HepG2 (cell line): Measurements from ENCODE around the gene ATP10A. TPM values are rescaled to one million over a fixed set of nuclear protein-coding genes. Genes with fewer than 3 reads are reported as not detected.

ENCODE experiments used
- ARNTL ChIP-seq: sonication (generic); formaldehyde crosslinking; IDR thresholded peaks from 2 replicates; pipeline ENCODE4 v1.4.0; 2020; ENCODE audit warnings: mild to moderate bottlenecking, missing genetic modification reagents
- CCDC6 ChIP-seq: sonication (generic); formaldehyde crosslinking; IDR thresholded peaks from 2 replicates; pipeline ENCODE4 v1.8.1; 2022; ENCODE audit warnings: mild to moderate bottlenecking, missing genetic modification reagents, moderate library complexity
- GPN1 ChIP-seq: sonication (generic); formaldehyde crosslinking; IDR thresholded peaks from 2 replicates; pipeline ENCODE4 v1.5.1; 2020; ENCODE audit warnings: missing genetic modification reagents, borderline replicate concordance
- HIC2 ChIP-seq: sonication (generic); formaldehyde crosslinking; IDR thresholded peaks from 2 replicates; pipeline ENCODE4 v1.9.0; 2022; ENCODE audit warnings: low read depth, missing genetic modification reagents
- IKZF4 ChIP-seq: sonication (generic); formaldehyde crosslinking; IDR thresholded peaks from 2 replicates; pipeline ENCODE4 v1.5.1; 2020; ENCODE audit warnings: borderline replicate concordance, mild to moderate bottlenecking, low read depth, missing genetic modification reagents; ENCODE audit errors: not compliant biosample characterization
- KDM2A ChIP-seq: sonication (generic); formaldehyde crosslinking; IDR thresholded peaks from 2 replicates; pipeline ENCODE4 v1.4.0; 2020; ENCODE audit warnings: low read depth, missing genetic modification reagents, borderline replicate concordance
- KLF9 ChIP-seq: IDR thresholded peaks from 2 replicates; pipeline ENCODE4 v1.6.1; 2016; ENCODE audit warnings: low read depth
- NAIF1 ChIP-seq: sonication (generic); formaldehyde crosslinking; IDR thresholded peaks from 2 replicates; pipeline ENCODE4 v1.5.0; 2020; ENCODE audit warnings: mild to moderate bottlenecking, missing genetic modification reagents, borderline replicate concordance
- NFRKB ChIP-seq: fragments of 450-650 bp; IDR thresholded peaks from 2 replicates; pipeline ENCODE4 v1.6.1; 2017
- PATZ1 ChIP-seq: sonication (generic); formaldehyde crosslinking; IDR thresholded peaks from 2 replicates; pipeline ENCODE4 v1.4.0; 2020; ENCODE audit warnings: missing genetic modification reagents
- SOX13 ChIP-seq, 3 experiments: fragments of 450-650 bp in 1 of 3; sonication (generic) in 1 of 3; formaldehyde crosslinking in 1 of 3; IDR thresholded peaks in 2 of 3; conservative IDR thresholded peaks in 1 of 3; 2 replicates each; pipeline versions ENCODE4 v1.5.0 to v1.6.1; 2016 to 2020; ENCODE audit warnings: antibody characterized with exemption in 1 of 3, mild to moderate bottlenecking in 1 of 3, missing compliant biosample characterization in 1 of 3, missing genetic modification reagents in 1 of 3, moderate library complexity in 1 of 3
- SRSF4 ChIP-seq: fragments of 200-400 bp; formaldehyde crosslinking; IDR thresholded peaks from one replicate; pipeline ENCODE4 v1.6.1; 2018; ENCODE audit warnings: mild to moderate bottlenecking, low read depth, low read length, moderate library complexity; ENCODE audit not compliant: poor library complexity, severe bottlenecking
- SSRP1 ChIP-seq: IDR thresholded peaks from 2 replicates; pipeline ENCODE4 v1.6.1; 2016; ENCODE audit warnings: control low read depth
- ZNF572 ChIP-seq: sonication (generic); formaldehyde crosslinking; IDR thresholded peaks from 2 replicates; pipeline ENCODE4 v1.5.1; 2020; ENCODE audit warnings: mild to moderate bottlenecking, missing genetic modification reagents
- ZNF652 ChIP-seq: IDR thresholded peaks from 2 replicates; pipeline ENCODE4 v1.6.1; 2016; ENCODE audit warnings: low read depth, borderline replicate concordance
- polyA plus RNA-seq, 8 experiments: library from polyadenylated mRNA; depleted of rRNA in 3 of 8; stranded (reverse) in 7 of 8; unstranded in 1 of 8; fragments of >200 nt; fragmentation: Illumina TruSeq in 4 of 8; extraction: Trizol in 4 of 8; gene quantifications; 2 replicates each; pipeline versions ENCODE4 v1.2.1 to v1.2.3, GENCODE V29; 2011 to 2016; ENCODE audit warnings: low read depth in 4 of 8, missing spikeins in 1 of 8, mixed read lengths in 1 of 8; ENCODE audit not compliant: insufficient read depth in 1 of 8
- total RNA-seq, 5 experiments: library from RNA; depleted of rRNA; stranded (reverse); fragments of >200 nt; fragmentation: Illumina TruSeq; extraction: Trizol; gene quantifications; 2 replicates each; pipeline ENCODE4 v1.2.3, GENCODE V29; 2016; ENCODE audit warnings: low read depth in 1 of 5
- TF ChIP-seq, protein P1 (sequence below): sonication (generic); formaldehyde crosslinking; IDR thresholded peaks from 2 replicates; pipeline ENCODE4 v1.5.0; 2020; ENCODE audit warnings: missing genetic modification reagents, mild to moderate bottlenecking, borderline replicate concordance
- TF ChIP-seq, protein P2 (sequence below): fragments of 450-650 bp; IDR thresholded peaks from 2 replicates; pipeline ENCODE4 v1.6.1; 2017
- TF ChIP-seq, protein P3 (sequence below): sonication (generic); formaldehyde crosslinking; IDR thresholded peaks from 2 replicates; pipeline ENCODE4 v1.4.0; 2020; ENCODE audit warnings: low read depth, missing genetic modification reagents

ATP10A gene
- total and polyA plus RNA-seq, 2 of the 13 experiments (the other 11 are each of a cell fraction or from before 2014, with no cell fraction given), result 0.58 to 4.2 TPM

DNA sequence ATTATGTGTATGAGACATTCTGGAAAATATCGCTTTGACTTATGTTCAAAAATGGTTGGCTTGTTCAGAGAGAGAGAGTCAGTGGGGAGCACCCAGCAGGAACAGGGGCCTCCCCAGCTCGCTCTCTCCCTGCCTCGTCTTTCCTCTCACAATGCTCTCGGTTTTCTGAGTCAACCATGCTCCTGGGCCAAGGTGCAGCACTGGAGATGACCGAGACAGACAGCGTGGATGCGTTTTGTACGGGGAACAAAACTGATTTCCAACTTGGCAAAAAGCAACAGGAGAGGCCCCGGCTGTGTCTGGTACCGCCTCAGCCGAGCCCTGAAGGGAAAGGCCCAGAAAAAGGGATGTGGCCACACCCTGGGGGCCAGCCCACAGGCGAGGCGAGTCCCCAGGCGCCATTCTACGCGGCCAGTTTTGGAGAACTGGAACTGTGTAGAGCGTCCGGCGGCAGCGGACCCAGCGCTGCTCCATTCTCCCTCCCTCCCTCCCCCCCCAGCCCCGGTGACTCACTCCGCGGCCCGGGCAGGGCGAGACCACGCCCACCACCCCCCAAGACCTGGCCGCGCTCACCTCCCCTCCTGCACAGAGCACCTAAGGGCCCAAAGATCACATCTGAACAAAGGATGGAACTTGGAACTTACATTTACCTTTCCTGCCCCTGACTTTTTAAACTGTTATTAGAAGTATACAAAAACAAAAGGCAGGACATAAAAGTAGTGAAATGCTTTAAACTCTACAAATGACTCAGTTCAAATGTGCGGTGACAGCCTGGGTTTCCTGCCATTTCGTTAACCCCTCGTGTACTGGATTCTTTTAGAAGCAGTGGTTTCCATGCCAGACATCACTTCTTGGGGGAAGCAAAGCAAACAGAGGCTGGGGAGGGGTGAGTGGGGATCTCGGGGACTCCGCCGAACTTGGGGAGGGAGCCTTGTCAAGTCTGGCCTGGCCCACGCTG lies 12.7 kb downstream of the ATP10A start (continued):
- no peak for TF ChIP-seq HIC2 (CRISPR knock-in tag)
- TF ChIP-seq NFRKB, result no peak
- TF ChIP-seq SSRP1 (CRISPR knock-in tag), result no peak
- no peak for TF ChIP-seq SOX13 (IDR thresholded peaks at IDR 0.05)
- TF ChIP-seq SOX13 (CRISPR knock-in tag; conservative IDR thresholded peaks at IDR 0.05 in 1 of 2, IDR thresholded peaks at IDR 0.05 in 1 of 2), result peak in 1 of 2 experiments; percentile 78; a peak in 2 of 4 replicates
- TF ChIP-seq, protein P1, sequence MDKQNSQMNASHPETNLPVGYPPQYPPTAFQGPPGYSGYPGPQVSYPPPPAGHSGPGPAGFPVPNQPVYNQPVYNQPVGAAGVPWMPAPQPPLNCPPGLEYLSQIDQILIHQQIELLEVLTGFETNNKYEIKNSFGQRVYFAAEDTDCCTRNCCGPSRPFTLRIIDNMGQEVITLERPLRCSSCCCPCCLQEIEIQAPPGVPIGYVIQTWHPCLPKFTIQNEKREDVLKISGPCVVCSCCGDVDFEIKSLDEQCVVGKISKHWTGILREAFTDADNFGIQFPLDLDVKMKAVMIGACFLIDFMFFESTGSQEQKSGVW (CRISPR knock-in tag), result no peak
- TF ChIP-seq, protein P2, sequence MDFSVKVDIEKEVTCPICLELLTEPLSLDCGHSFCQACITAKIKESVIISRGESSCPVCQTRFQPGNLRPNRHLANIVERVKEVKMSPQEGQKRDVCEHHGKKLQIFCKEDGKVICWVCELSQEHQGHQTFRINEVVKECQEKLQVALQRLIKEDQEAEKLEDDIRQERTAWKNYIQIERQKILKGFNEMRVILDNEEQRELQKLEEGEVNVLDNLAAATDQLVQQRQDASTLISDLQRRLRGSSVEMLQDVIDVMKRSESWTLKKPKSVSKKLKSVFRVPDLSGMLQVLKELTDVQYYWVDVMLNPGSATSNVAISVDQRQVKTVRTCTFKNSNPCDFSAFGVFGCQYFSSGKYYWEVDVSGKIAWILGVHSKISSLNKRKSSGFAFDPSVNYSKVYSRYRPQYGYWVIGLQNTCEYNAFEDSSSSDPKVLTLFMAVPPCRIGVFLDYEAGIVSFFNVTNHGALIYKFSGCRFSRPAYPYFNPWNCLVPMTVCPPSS, result no peak
- no peak for TF ChIP-seq NAIF1
- TF ChIP-seq CCDC6 (CRISPR knock-in tag), result no peak
- no peak for TF ChIP-seq GPN1 (CRISPR knock-in tag)
- TF ChIP-seq SRSF4, result no peak
- TF ChIP-seq PATZ1, result peak; percentile 69
- no peak for TF ChIP-seq ARNTL (CRISPR knock-in tag)
- TF ChIP-seq IKZF4, result no peak
- TF ChIP-seq, protein P3, sequence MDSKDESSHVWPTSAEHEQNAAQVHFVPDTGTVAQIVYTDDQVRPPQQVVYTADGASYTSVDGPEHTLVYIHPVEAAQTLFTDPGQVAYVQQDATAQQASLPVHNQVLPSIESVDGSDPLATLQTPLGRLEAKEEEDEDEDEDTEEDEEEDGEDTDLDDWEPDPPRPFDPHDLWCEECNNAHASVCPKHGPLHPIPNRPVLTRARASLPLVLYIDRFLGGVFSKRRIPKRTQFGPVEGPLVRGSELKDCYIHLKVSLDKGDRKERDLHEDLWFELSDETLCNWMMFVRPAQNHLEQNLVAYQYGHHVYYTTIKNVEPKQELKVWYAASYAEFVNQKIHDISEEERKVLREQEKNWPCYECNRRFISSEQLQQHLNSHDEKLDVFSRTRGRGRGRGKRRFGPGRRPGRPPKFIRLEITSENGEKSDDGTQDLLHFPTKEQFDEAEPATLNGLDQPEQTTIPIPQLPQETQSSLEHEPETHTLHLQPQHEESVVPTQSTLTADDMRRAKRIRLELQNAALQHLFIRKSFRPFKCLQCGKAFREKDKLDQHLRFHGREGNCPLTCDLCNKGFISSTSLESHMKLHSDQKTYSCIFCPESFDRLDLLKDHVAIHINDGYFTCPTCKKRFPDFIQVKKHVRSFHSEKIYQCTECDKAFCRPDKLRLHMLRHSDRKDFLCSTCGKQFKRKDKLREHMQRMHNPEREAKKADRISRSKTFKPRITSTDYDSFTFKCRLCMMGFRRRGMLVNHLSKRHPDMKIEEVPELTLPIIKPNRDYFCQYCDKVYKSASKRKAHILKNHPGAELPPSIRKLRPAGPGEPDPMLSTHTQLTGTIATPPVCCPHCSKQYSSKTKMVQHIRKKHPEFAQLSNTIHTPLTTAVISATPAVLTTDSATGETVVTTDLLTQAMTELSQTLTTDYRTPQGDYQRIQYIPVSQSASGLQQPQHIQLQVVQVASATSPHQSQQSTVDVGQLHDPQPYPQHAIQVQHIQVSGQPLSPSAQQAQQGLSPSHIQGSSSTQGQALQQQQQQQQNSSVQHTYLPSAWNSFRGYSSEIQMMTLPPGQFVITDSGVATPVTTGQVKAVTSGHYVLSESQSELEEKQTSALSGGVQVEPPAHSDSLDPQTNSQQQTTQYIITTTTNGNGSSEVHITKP, result no peak
- TF ChIP-seq ZNF572 (CRISPR knock-in tag), result no peak
- peak; percentile 44 for TF ChIP-seq KDM2A (CRISPR knock-in tag)
- peak; percentile 96 for TF ChIP-seq ZNF652 (CRISPR knock-in tag)
- TF ChIP-seq KLF9 (CRISPR knock-in tag), result no peak
